Measurements from ENCODE around the gene COLEC12. TPM values are rescaled to one million over a fixed set of nuclear protein-coding genes. Genes with fewer than 3 reads are reported as not detected.

The COLEC12 gene
- total and polyA plus RNA-seq, 2 donors (not counting 3 experiments of a cell fraction or from before 2014, with no cell fraction given), result 8.0 to 17.1 TPM

DNA sequence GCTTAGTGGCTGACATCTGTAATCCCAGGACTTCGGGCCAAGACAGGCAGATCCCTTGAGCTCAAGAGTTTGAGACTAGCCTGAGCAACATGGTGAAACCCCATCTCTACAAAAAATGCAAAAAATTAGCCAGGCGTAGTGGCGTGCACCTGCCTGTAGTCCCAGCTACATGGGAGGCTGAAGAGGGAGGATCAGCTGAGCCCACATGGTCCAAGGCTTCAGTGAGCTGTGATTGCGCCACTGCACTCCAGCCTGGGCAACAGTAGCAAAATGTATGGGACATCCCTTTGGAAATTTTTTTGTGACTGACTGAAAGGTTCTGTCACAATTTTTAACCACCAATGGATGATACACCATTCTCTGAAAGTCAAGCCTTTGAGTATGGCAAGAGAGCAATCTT is 6.3 kb upstream of the COLEC12 start:
- DNase-seq (ENCODE audit: low read depth, low spot score) (no peak), FAIRE-seq (peak; percentile 42)
- Histone ChIP-seq H3K27ac (ENCODE audit: insufficient read depth, low read depth, low read length) (no peak overlapping the region), H3K9ac (replicated peaks; ENCODE audit: extremely low read depth, insufficient read depth, low read length) (no peak overlapping the region), H3K4me3 (replicated peaks in 1 of 3; ENCODE audit: insufficient read depth in 1 of 3, low read depth in 1 of 3, low read length in 3 of 3) (no peak overlapping the region), H3K4me1 (ENCODE audit: control insufficient read depth, extremely low read depth, insufficient read depth, low read length) (no peaks in the 10 kb centered on the region), H3K9me3 (replicated peaks; ENCODE audit: control insufficient read depth, insufficient read depth, low read length) (no peaks in the 10 kb centered on the region), H4K20me1 (replicated peaks; ENCODE audit: control insufficient read depth, extremely low read depth, insufficient read depth, low read length) (no peaks in the 10 kb centered on the region), H3K79me2 (ENCODE audit: control insufficient read depth, insufficient read depth, low read length) (no peaks in the 10 kb centered on the region), H3K4me2 (ENCODE audit: insufficient read depth, low read length) (no peak overlapping the region), H3K27me3 (ENCODE audit: control insufficient read depth in 2 of 2, insufficient read depth in 2 of 2, low read length in 2 of 2) (no peaks in the 10 kb centered on the region), H3K9me1 (replicated peaks; ENCODE audit: control insufficient read depth, extremely low read depth, insufficient read depth, low read length) (no peaks in the 10 kb centered on the region), H3K36me3 (ENCODE audit: control insufficient read depth in 2 of 2, extremely low read depth in 1 of 2, insufficient read depth in 2 of 2, low read length in 2 of 2) (no peaks in the 10 kb centered on the region), H2AFZ (ENCODE audit: low read depth, low read length) (no peak overlapping the region)
- CTCF ChIA-PET, result interaction anchor here (1.1 kb wide), 1 partner anchor 12 kb away, joined by 3 read pairs; no protein-coding TSS in a partner anchor
- TF ChIP-seq MYC (IDR thresholded peaks at IDR 0.05; ENCODE audit: low read depth, low read length) (no peak), GATA2 (IDR thresholded peaks at IDR 0.05; ENCODE audit: insufficient read depth, insufficient read length, low read depth, low read length) (no peak), JUN (IDR thresholded peaks at IDR 0.05; ENCODE audit: borderline replicate concordance, insufficient read depth, insufficient read length, low read depth) (no peak), FOS (IDR thresholded peaks at IDR 0.05; ENCODE audit: borderline replicate concordance, insufficient read depth, low read length) (no peak)
- TF ChIP-seq, protein P1, sequence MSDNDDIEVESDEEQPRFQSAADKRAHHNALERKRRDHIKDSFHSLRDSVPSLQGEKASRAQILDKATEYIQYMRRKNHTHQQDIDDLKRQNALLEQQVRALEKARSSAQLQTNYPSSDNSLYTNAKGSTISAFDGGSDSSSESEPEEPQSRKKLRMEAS (IDR thresholded peaks at IDR 0.05; ENCODE audit: insufficient read depth, insufficient read length), result no peak
- TF ChIP-seq, protein P2, sequence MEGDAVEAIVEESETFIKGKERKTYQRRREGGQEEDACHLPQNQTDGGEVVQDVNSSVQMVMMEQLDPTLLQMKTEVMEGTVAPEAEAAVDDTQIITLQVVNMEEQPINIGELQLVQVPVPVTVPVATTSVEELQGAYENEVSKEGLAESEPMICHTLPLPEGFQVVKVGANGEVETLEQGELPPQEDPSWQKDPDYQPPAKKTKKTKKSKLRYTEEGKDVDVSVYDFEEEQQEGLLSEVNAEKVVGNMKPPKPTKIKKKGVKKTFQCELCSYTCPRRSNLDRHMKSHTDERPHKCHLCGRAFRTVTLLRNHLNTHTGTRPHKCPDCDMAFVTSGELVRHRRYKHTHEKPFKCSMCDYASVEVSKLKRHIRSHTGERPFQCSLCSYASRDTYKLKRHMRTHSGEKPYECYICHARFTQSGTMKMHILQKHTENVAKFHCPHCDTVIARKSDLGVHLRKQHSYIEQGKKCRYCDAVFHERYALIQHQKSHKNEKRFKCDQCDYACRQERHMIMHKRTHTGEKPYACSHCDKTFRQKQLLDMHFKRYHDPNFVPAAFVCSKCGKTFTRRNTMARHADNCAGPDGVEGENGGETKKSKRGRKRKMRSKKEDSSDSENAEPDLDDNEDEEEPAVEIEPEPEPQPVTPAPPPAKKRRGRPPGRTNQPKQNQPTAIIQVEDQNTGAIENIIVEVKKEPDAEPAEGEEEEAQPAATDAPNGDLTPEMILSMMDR (IDR thresholded peaks at IDR 0.05; ENCODE audit: extremely low read depth in 1 of 2, insufficient read depth in 1 of 2, low read depth in 1 of 2, low read length in 2 of 2), result no peak
- intact Hi-C loops (cut with micrococcal nuclease), result no loop called here
- BruUV-seq (replicated peaks), result no TSS peak
- dilution Hi-C loops (cut with MboI; ENCODE audit: extremely low pct_ligation_motif_present, low sequenced_read_pairs), result no loop called here
- POLR2A ChIA-PET, result no interaction called here
